GM21529 (cell line): ENCODE data around the gene AMBRA1.
"Not testable (repeated sequence)": the region's sequence is repeated elsewhere in the genome, so short reads cannot be mapped to it uniquely, and the experiment has no call there.

Source experiments
- ATAC-seq: cut with Tn5 transposase; IDR thresholded peaks from one replicate; pipeline ENCODE4 v1.9.1; 2021; ENCODE audit not compliant: unreplicated experiment

AMBRA1 gene

DNA sequence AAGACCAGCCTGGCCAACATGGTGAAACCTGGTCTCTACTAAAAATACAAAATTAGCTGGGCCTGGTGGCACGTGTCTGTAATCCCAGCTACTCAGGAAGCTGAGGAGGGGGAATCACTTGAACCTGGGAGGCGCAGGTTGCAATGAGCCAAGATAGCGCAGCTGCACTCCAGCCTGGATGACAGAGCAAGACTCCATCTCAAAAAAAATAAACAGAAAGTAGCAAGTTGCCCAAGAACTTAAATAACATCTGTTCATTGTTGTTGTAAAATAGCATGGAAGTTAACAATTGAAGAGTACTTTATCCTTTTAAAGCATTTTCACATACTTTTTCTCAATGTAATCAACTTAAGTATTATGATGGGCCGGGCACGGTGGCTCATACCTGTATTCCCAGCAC, 5.7 kb downstream of the AMBRA1 start:
- no peak for ATAC-seq

DNA sequence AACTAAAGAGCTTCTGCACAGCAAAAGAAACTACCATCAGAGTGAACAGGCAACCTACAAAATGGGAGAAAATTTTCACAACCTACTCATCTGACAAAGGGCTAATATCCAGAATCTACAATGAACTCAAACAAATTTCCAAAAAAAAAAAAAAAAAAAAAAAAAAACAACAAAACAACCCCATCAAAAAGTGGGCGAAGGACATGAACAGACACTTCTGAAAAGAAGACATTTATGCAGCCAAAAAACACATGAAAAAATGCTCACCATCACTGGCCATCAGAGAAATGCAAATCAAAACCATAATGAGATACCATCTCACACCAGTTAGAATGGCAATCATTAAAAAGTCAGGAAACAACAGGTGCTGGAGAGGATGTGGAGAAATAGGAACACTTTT, 10.3 kb downstream of the AMBRA1 start:
- not testable (repeated sequence) for ATAC-seq

DNA sequence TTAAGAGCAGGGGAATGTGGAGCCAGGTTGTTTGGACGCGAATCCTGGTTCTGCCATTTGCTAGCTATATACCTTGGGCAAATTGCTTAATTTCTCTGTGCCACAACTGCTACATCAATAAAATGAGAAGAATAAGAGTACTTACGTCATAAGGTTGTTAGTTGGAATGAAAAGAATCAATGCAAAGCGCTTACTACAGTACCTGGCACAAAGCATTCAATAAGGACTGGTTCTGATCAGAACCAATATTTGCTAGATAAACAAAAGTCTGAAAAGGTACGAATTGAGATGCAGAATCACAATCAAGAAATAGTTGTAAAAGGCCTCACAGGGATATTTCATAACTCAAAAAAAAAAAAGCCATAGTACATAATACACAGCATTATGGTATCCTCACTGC, 11.2 kb downstream of the AMBRA1 start:
- ATAC-seq = no peak

DNA sequence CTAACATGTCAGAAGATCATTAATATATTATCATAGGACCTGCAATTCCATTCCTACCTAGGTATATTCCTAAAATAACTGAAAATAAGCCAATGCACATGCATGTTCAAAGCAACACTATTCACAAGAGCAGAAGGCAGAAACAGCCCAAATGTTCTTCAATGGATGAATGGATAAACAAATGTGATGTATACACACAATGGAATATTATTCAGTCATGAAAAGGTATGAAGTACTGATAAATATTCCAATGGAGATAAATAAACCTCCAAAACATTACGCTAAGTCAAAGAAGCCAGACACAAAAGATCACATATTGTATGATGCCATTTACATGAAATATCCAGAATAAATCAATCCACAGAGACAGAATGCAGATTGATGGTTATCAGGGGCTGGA, 16.8 kb downstream of the AMBRA1 start:
- ATAC-seq = no peak

DNA sequence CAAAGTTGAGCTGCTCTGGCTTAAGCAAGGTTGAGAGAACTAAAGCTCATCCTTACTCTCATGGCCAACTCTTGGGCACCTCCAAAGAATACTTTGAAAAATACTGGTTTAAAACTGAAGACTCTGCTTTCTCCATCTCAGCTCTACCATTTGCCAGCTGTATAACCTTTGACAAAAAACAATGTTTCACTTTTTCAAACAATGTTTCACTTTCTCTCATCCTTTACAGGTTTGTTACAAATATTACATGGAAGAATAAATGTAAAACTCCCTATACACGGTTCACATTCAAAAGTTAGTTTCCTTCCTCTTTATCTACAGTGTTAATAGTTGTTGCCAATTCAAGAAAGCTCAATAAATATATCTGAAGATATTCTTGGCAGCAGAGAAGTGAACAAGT, 19.2 kb downstream of the AMBRA1 start:
- no peak for ATAC-seq

DNA sequence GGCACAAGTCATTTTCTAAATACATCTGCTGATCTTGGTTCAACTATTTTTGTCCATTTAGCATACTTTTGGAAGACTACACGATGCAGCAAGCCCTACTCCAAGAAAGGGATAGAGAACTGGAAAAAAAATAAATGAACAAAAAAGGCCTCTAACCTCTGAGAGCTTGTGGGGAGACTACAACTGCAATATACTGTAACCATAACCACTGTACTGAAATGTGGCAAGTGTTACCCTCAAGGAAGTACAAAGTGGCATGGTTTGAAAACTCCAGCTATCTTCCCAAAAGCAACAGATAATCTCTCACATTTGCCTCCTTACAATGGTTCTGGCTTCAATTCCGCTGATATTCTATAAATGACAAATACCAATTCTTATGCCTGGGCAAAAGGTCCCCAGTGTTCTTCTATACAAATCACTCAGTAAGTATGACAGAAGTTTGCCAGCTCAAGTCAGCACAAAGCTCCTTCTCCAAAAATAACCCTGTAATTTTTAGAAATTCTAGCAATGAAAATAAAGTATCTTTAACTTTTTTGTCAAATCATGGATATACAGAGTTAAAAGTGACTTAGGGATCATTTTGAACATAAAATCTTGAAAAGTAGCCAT, 22.9 kb downstream of the AMBRA1 start:
- ATAC-seq = no peak

DNA sequence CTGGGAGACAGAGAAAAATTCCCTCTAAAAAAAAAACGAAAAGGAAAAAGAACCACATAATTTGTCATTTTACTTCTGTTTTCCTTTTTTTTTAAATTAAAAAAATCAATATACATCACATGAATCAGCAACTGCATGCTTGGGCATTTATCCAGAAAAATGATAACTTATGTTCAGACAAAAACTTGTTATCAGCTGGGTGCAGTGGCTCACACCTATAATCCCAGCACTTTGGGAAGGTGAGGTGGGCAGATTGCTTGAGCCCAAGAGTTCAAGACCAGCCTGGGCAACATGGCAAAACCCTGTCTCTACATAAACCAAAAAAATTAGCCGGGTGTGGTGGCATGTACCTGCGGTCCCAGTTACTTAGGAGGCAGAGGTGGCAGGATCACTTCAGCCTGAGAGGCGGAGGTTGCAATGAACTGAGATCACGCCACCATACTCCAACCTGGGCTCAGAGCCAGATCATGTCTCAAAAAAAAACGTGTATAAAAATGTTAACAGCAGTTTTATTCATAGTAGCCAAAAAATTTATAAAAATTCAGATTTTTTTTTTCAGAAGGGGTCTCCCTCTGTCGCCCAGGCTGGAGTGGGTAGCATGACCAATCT, 28.5 kb downstream of the AMBRA1 start:
- ATAC-seq = no peak

DNA sequence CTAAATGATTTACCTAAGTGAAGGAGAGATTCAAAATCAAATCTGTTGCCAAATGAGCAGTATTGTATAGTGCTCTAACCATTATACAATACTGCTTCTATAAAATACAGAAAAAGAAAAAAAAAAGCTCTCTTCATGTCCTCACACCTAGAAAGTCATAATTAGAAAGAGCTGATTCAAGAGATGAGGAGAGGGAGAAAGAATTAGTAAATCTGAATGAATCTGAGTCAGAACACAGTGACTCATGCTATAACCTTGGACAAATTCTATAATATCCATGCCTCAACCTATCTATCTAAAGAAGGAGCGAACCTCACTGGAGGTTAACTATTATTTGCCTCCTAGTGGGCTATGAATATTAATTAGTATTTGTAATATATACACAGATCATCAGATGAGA, 29.4 kb downstream of the AMBRA1 start:
- no peak for ATAC-seq

DNA sequence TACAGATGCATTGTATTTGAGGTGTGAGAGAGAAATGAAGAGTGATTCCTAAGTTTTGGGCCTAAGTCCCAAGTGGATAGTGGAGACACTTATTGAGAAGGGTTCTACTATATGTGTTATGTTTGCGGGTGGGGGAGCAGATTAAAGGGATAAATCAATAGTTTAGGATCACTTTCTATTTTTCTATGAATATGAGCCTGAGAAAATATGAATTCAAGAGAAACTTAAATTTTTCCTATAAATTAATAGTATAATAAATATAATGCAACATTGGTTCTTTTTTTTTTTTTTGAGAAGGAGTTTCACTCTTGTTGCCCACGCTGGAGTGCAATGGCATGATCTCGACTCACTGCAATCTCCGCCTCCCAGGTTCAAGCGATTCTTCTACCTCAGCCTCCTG, 31.3 kb downstream of the AMBRA1 start:
- no peak for ATAC-seq

DNA sequence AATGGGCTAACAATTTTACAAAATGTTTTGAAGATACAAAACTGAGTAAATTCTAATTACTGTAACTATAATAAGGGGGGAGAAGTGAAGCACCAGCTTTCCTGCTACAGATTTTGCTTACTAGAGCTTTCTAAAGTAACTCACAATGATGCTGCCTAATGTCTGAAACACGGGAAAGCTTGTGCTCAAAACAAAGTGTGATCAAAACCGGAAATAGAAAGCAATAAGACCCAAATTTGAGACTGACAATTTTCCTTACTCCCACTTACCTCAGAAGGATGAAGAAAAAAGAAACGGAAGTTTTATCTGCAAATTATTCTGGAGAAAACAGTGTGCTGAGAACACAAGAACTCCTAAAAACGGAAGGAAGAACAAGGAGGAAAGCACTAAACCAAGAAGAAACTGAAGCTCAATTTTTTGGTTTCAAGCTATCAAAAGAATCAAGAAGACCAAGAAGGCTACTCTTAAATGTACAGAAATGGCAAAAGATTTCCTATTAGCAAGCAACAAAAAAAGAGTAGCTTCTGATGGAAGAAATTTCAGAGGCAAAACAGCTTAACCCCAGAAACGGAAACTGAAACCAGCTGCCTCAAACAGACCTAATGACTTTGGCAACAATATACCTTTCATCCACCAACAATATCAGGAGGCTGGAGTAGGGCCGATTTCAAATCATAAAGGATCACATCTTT, 33.4 kb downstream of the AMBRA1 start:
- ATAC-seq = peak; percentile 65

DNA sequence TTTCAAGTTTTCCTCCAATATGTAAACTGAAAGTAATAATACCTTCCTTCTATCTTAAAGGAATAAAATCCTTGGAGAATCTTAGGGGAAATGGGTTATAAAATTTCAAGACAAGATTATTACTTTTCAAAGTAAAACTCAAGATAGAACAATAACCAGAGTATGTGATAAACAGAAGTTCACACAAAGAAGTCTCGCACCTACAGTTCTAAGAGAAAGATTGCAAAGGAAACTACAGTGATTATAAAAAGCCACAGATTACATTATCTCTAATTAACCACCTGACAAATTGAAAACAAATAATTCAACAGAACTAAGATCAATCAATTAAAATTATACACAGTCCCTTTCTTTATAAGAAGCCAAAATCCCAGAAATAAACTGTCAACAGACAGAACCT, 34.0 kb downstream of the AMBRA1 start:
- no peak for ATAC-seq

DNA sequence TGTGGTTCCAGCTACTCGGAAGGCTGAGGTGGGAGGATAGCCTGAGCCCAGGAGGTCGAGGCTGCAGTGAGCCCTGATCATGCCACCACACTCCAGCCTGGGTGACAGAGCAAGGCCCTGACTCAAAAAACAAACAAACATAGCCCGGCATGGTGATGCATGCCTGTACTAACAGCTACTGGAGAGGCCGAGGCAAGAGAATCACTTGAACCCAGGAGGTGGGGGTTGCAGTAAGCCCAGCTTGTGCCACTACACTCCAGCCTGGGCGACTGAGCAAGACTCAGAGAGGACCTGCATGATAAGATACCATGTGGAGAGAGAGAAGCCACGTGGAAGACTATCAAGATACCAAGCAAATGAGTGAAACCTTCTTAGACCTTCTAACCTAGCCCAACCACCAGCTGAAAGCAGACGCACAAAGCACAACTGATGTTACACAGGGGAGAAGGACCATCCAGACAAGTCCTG, 36.1 kb downstream of the AMBRA1 start:
- ATAC-seq = no peak

DNA sequence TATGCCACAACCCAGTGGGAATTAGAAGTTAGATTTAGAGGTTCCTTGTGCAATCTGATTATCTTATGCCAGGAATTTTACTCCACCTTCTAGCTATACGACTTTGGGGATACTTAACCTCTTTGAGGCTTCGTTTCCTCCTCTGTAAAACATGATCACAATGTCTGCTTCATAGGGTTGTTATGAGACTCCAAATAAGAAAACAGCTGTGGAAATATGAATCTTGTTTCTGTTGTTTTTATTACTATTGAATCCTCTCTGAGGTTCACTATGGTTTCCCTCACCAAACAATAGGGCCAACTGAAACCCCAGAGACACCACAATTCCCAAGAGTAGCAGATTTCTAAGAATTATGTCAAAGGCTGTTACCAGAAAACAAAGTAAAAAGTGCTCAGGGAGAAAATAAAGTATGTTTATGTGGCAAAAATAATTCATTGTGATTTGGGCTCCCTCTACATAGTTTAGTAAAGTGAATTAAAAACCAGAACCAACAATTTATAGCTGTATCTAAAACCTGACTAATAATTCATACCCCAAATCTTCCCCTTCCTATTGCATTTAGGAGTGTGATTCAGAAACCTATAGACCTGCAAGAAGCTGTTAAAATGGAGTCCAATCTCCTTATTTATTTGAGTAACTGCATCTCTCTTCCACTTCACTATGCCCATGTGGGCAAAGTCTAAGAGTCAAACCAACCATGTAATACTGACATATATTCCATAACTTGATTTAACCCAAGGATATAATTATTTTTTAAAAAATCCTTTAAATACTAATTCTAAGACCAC, 38.4 kb downstream of the AMBRA1 start:
- peak; percentile 59 for ATAC-seq

DNA sequence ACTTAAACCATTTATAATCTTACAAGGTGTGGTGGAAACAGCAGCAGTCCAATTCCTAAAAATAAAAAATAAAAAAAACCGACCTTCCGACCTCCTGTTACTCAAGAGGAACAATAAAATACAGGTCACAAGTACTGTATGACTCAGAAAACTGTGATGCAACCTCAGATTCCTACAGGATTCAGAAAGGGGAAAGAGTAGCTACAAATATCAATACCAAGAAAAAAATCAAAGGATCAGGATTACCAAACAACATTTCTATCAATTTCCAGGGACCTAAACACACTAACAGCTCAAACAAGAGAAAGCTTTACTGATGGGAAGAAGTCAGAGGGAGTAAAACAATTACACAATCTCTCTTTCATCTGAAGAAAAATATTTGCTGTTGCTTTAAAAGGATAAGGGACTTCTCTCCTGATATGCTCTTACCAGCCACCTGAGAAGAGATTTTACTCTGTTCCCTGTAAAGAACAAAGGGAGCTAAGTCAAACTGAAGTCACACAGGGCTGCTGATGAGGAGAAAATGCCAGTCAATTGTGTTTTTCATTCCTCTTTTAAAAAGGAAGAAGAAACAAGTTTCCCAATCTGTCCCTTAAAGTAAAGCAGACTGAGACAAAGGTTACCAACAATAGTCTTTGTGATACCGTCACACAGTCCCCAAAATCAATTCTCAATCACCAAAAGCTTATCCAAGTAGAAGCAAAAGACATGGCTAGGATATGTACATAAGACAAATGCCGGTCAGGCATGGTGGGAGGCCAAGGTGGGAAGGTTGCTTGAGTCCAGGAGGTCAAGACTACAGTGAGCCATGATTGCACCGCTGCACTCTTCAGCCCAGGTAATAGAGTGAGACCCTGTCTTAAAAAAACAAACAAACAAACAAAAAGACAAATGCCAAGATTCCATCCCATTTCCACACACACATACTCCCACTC, 39.3 kb downstream of the AMBRA1 start:
- no peak for ATAC-seq

DNA sequence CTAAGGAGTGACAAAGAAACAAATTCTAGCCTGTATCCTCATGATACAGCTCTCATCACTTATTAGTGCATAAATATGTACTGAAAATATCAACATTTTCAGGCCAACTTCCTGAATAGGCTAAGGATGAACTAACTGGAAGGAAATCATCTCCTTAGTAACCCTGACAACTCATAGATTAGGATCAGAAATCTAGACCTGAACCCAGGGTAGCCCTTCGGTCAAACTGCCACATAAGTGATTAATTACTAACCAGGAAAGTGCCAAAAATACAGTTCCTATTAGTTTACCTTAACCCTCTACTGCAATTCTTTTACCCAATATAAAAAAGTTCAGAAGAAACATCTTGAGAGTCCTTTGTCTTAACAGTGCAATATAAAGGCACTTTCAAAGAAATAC, 40.0 kb downstream of the AMBRA1 start:
- no peak for ATAC-seq

DNA sequence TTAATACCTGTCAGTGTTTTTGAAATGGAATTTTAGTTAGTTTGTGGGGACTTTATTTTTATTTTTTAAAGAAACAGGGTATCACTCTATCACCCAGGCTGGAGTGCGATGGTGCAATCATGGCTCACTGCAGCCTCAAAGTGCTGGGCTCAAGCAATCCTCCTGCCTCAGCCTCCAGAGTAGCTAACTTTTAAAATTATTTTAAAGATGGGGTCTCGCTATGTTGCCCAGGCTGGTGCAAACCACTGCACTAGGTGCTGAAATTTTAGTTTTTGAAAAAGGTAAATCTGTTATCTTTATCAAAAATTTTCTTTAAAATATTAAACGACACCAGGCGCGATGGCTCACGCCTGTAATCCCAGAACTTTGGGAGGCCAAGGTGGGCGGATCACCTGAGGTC, 42.6 kb downstream of the AMBRA1 start:
- ATAC-seq = no peak

DNA sequence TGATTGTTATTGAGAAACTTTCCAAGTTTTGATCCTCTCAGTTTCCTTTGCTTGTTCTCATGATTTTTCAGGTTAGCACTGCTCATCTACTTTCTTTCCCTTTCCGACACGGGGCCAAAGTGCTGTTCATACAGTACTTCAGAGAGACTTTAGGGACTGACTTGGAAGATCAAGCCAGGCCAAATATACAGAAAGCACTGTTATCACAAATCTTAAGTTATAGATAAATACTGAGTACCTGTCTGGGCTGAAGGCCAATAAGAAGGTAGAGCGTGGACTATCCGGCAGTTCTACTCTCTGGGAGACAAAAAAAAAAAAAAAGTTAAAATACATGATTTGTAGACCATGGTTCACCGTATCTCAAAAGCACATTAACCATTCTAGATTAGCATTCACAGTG, 46.2 kb downstream of the AMBRA1 start:
- no peak for ATAC-seq

DNA sequence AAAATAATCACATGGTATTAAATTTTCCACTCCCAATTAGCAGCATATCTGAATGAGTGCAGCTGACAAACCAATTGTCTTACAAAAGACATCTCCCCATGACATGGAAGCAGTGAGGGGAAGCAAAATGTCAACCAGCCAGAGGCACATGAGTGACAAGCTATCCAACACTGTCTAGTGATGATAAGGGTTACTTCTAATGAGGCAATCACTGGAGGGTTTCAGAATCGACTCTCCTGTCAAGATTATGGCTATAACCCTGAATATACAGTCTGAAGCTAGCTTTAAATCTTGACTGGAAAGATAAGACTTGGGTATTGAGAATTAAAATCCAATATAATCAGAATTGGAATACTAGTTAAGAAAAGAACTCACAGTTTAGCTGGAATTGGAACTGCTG, 50.3 kb downstream of the AMBRA1 start:
- ATAC-seq = no peak

DNA sequence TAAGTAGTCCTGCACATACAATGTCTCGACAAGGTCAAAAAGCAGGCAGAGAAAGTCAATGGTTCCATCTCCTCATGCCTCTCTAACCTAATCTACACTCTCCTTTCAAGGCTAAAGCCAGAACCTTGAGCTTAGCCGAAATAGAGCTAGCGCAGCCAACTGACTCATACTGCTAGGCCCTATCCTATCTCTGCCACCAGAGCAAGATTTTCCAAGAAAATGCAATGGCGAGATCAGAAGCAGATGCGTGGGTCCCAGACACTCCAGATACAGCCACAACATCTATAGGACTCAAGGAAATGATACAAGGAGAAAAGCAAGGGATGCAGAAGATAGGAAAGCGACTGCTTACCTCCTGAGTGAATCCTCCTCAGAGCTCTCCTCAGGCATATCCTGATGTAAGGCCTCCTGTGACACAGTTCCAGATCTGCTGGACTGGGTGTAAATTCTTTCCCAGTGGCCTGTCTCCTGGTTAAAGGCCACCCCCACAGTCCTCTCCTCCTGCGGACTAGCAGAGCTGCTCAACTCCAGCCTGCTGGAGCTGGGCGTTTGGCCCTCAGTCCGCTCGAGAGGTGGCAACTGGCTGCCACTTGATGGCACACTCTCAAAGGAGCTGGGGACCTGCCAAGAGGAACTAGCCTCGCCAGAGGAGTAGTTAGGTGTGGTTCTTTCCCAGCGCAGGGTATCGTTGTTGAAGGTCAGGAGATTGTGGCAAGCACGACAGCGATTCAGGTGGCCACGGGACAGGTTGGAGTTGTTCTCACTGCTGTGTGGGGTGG, 52.0 kb downstream of the AMBRA1 start:
- no peak for ATAC-seq

DNA sequence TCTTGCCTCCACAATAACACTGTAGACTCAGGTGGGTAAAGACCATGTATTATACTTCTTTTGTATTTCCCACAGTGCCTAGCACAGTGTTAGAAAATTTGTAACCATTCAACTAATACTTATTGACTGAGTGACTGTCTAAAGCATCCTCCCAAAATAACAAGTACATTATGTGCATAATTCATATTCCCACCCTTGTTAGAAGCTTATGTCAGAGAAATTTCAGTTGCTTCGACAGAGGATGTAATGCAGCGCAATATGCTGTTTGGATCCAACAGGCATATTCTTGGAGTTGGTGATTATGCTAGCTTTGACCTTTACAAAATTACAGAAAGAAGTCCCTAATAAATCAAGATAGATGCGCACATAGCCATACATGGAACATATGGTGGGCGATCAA, 53.0 kb downstream of the AMBRA1 start:
- ATAC-seq = no peak
